Type B pancreatic cell (in vitro differentiated cells): ENCODE measurements around the gene VWC2L. TPM values are rescaled to one million over a fixed set of nuclear protein-coding genes. Genes with fewer than 3 reads are reported as not detected.

Experiments
- DNase-seq: peaks from one replicate; pipeline ENCODE4 v3.0.0; 2021; ENCODE audit warnings: mixed read lengths; ENCODE audit not compliant: unreplicated experiment; ENCODE audit errors: extremely low spot score
- H3K27ac Mint-ChIP-seq: 2 replicates; pipeline ENCODE4 v1.8.0; 2021; ENCODE audit warnings: mild to moderate bottlenecking, mixed read lengths
- H3K27me3 Mint-ChIP-seq: 2 replicates; pipeline ENCODE4 v1.8.0; 2021; ENCODE audit warnings: mixed read lengths
- H3K36me3 Mint-ChIP-seq: 2 replicates; pipeline ENCODE4 v1.8.0; 2021; ENCODE audit warnings: mixed read lengths
- H3K4me1 Mint-ChIP-seq: one replicate; pipeline ENCODE4 v1.8.0; 2021; ENCODE audit warnings: mixed read lengths; ENCODE audit not compliant: unreplicated experiment
- H3K4me3 Mint-ChIP-seq: 2 replicates; pipeline ENCODE4 v1.8.0; 2021; ENCODE audit warnings: mild to moderate bottlenecking, mixed read lengths
- H3K9me3 Mint-ChIP-seq: 2 replicates; pipeline ENCODE4 v1.8.0; 2021; ENCODE audit warnings: mixed read lengths
- total RNA-seq: library from RNA; stranded (reverse); gene quantifications from 2 replicates; pipeline ENCODE4 v1.2.1, GENCODE V29; 2021; ENCODE audit warnings: low replicate concordance
- TF ChIP-seq, protein P1 (sequence below): fragments of 200-600 bp; sonication (generic); conservative IDR thresholded peaks from 2 replicates; pipeline ENCODE4 v1.5.0; 2021; ENCODE audit warnings: antibody characterized with exemption, mild to moderate bottlenecking

Gene VWC2L
- total RNA-seq, 1 donor from 2014 or later: 0.17 TPM

DNA sequence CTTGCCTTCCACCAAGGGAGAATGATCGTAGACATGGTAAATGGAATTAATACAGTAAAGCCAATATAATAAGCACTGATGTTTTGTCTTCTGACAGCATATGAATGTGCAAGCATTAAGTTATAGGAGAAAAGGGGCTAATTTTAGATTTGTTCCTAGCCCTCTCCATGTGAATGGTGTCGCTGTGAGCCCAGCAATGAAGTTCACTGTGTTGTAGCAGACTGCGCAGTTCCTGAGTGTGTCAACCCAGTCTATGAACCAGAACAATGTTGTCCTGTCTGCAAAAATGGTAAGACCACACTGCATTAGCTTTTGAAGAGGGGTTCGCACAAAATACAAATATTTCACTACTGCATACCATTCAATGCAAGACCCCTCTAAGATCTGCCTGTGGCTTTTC lies 25.6 kb downstream of the VWC2L start:
- H3K9me3 Mint-ChIP-seq: no peaks in the 10 kb centered on the region
- no peak overlapping the region for H3K4me3 Mint-ChIP-seq
- no peak for DNase-seq
- TF ChIP-seq, protein P1, sequence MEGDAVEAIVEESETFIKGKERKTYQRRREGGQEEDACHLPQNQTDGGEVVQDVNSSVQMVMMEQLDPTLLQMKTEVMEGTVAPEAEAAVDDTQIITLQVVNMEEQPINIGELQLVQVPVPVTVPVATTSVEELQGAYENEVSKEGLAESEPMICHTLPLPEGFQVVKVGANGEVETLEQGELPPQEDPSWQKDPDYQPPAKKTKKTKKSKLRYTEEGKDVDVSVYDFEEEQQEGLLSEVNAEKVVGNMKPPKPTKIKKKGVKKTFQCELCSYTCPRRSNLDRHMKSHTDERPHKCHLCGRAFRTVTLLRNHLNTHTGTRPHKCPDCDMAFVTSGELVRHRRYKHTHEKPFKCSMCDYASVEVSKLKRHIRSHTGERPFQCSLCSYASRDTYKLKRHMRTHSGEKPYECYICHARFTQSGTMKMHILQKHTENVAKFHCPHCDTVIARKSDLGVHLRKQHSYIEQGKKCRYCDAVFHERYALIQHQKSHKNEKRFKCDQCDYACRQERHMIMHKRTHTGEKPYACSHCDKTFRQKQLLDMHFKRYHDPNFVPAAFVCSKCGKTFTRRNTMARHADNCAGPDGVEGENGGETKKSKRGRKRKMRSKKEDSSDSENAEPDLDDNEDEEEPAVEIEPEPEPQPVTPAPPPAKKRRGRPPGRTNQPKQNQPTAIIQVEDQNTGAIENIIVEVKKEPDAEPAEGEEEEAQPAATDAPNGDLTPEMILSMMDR: no peak
- no peak overlapping the region for H3K27ac Mint-ChIP-seq
- H3K36me3 Mint-ChIP-seq: no peaks in the 10 kb centered on the region
- no peaks in the 10 kb centered on the region for H3K27me3 Mint-ChIP-seq
- no peaks in the 10 kb centered on the region for H3K4me1 Mint-ChIP-seq

DNA sequence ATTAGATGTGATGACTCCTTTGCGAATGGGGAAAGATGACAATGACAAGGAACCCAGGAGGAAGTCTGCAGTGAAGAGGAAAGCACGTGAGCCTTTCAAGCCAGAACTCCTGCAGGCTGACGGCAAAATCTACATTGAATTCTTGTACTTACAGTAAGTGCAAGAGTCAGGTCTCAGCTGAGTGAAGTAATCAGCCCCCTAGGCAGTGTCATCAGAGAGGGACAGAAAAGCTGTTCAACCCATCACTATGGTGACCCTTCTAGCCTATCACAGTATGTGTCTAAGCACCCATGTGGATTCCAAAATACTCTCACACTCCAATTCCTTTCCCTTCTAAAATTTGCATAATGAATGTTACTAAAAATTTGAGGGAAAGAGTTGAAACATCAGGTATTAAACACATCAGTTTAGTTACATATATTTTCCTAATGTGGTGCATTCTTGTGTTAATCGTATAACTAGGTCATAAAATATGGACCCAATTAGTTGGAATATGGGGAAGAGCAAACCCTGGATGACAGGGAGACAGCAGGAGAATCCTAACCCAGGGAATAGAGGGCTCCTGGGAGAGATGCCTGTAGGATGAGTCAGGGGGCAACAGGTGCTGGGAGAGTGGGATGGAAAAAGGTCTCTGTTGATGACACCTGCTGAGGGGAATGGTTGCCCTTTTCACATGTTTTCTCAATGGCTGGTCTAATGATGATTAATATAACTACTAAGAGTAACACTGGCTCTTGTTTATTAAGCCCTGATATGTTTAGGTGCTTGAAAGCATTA lies 39.5 kb downstream of the VWC2L start:
- TF ChIP-seq, protein P1: no peak
- H3K36me3 Mint-ChIP-seq: no peaks in the 10 kb centered on the region
- H3K9me3 Mint-ChIP-seq: no peaks in the 10 kb centered on the region
- DNase-seq: no peak
- H3K4me1 Mint-ChIP-seq: no peaks in the 10 kb centered on the region
- H3K4me3 Mint-ChIP-seq: no peak overlapping the region
- no peak overlapping the region for H3K27ac Mint-ChIP-seq
- H3K27me3 Mint-ChIP-seq: no peaks in the 10 kb centered on the region

DNA sequence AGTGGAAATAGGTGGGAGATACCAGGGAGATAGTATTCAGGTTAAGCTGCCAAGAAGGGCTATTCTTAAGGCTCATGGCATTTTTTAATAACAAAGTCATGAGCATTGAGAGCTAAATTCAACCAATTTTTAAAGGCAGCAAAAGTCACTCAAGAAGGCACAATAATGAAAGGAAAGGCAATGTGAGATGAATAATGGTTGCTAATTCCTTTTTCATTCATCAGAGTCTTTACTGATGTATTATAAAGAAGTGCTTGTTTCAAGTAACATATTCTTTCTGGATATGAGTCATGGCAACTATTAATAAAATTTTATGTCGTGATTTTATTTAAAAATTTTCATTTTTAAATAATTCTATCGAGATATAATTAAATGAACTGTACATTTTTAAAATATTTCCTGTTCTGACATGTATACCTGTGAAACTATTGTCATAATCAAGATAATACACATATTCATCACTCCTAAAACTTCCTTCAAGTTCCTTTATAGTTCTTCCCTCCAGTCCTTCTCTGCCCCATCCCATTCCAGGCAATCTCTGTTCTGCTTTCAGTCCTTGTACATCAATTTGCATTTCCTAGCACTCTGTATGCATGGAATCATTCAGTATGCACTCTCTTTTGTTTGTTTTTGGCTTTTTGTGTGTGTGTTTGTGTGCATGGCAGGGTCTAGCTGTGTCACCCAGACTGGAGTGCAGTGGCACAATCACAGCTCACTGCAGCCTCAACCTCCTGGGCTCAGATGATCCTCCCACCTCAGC lies 40.8 kb downstream of the VWC2L start:
- TF ChIP-seq, protein P1: no peak
- H3K4me1 Mint-ChIP-seq: no peaks in the 10 kb centered on the region

DNA sequence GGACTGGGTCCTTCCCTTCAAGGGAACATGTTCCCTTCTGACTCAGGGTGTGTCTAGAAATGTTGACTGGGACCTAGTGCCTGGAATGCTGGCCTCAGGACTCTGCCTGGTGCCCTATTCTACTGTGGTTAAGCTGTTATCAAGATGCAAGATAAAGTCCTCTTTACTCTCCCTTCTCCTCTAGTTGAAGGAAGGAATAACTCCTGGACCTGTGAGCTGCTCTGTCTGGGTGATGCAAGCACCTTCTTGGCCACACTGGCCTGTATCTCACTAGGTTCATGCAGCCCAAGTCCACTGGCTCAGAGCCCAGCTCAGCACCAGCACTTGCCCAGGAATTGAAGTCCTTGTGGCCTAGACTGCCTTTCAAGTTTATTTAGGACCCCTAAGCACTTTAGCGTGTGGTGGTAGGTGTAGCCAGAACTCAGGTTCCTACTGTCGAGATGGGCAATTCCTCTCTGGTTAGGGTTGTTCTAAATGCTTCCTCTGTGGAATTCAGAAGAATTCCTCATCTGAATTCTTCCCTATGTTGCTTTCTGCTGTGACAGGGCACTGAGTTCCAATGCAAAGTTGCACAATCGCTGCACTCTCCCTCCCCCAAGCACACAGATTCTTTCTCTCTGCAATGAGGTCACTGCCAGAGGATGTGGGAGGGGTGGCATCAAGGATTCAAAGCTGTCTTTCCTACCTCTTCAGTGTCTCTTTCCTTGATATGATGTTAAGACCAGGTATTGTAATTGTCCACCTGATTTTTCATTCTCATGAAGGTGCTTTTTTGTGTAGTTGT lies 54.7 kb downstream of the VWC2L start:
- Mint-ChIP-seq H3K27ac (no peak overlapping the region), H3K36me3 (no peaks in the 10 kb centered on the region), H3K4me3 (no peak overlapping the region), H3K27me3 (no peaks in the 10 kb centered on the region), H3K4me1 (no peaks in the 10 kb centered on the region), H3K9me3 (no peaks in the 10 kb centered on the region)
- TF ChIP-seq, protein P1: no peak
- DNase-seq: no peak

More for the DNA sequence above, 40.8 kb downstream of the VWC2L start:
- Mint-ChIP-seq H3K4me3 (no peak overlapping the region), H3K36me3 (no peaks in the 10 kb centered on the region), H3K27ac (no peak overlapping the region), H3K27me3 (no peaks in the 10 kb centered on the region), H3K9me3 (no peaks in the 10 kb centered on the region)
- DNase-seq: no peak

DNA sequence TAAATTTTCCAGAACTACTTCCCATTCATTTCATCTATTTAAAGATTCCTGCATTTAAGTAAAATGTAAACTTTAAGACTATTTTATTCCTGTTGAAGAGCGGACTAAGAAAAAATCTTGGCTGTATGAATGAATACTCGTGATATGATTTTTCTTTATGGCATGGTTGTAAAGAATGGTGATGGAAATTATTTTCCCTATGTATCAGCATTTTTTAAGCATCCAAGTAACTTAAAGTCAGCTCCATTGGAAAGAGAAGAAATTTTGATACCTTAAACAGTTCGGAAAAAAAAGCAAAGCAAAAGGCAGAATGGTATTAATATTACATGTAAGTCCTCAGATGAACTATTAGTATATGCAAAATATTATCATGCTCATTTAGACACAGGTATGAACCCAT lies 58.9 kb downstream of the VWC2L start:
- no peak overlapping the region for H3K27ac Mint-ChIP-seq
- no peak overlapping the region for H3K4me3 Mint-ChIP-seq
- no peak for DNase-seq
- H3K27me3 Mint-ChIP-seq: no peaks in the 10 kb centered on the region
- no peaks in the 10 kb centered on the region for H3K36me3 Mint-ChIP-seq
- no peaks in the 10 kb centered on the region for H3K4me1 Mint-ChIP-seq
- H3K9me3 Mint-ChIP-seq: no peaks in the 10 kb centered on the region
- TF ChIP-seq, protein P1: no peak
